Activated CD8-positive, alpha-beta memory T cell treated with anti-CD3 and anti-CD28 coated beads, Interleukin-2, amount 50 U/mL, for 4 hours (primary cell): Measurements from ENCODE around the gene RHOBTB3.
"Not testable (repeated sequence)": the region's sequence is repeated elsewhere in the genome, so short reads cannot be mapped to it uniquely, and the experiment has no call there.

Experiments
- DNase-seq: peaks from one replicate; pipeline ENCODE4 v3.0.0-alpha.2; 2020

The RHOBTB3 gene, protein sequence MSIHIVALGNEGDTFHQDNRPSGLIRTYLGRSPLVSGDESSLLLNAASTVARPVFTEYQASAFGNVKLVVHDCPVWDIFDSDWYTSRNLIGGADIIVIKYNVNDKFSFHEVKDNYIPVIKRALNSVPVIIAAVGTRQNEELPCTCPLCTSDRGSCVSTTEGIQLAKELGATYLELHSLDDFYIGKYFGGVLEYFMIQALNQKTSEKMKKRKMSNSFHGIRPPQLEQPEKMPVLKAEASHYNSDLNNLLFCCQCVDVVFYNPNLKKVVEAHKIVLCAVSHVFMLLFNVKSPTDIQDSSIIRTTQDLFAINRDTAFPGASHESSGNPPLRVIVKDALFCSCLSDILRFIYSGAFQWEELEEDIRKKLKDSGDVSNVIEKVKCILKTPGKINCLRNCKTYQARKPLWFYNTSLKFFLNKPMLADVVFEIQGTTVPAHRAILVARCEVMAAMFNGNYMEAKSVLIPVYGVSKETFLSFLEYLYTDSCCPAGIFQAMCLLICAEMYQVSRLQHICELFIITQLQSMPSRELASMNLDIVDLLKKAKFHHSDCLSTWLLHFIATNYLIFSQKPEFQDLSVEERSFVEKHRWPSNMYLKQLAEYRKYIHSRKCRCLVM

DNA sequence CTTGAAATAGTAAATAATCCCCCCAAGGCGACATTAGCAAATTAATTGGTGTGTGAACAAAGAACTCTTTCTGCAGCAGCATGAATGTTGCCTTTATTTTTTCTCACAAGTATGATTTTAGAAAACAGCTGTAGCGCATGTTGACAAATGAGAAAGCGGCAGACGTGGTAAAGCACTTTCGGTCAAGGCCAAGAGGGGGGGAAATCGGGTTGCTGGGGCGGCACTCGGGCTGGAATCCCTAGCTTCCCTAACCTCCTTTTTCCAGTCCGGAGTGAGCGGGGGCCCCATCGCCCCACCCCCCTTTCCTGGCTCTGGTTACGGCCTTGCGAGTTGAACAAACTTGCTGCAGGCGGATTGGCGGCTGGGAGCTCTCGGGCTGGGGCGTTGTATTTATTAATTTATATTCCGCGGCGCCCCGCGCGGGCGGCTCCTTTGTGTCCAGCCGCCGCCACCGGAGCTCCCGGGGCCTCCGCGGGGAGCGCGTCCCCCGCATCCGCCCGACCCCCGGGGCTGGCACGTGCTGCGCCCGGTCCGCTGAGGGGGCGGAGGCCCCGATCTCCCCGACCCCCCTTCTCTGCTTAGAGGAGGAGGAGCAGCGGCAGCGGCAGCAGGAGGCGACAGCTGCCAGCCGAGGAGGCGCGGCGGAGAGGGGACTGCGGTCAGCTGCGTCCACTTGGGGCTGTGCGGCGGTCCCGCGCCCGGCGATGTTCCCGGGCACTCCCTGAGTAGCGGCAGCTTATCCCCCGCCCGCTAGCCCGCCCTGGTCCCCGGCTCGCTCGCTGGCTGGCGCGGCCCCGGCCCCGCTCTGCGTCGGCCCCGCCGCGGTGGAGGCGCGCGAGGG, at the start of gene RHOBTB3:
RHOBTB3 (plus strand) TSS at position 607 of the 841 bp plus-strand sequence. CDS start 347 bp downstream, outside the sequence.
- peak; percentile 46 for DNase-seq

DNA sequence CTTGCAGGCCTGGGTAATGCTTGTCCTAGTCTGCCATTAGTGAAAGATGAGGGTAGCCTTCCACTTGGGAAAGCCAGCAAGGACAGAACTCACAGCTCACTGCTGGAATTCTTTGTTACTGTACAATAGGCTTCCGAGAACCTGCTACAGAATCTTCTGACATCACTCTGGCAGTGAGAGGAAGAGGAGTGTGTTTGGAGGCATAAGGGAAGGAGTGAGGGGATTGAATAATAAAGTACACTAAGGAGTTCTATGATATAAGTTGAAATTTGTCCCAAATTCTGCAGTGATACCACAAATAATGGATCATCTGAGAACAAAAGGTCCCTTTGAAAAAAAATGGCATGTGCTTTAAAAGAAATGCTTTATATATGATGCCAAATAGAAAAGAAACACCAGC, 48.2 kb upstream of the RHOBTB3 start, which contains the start of gene SPATA9:
SPATA9 (minus strand) TSS at position 101 of the 400 bp plus-strand sequence. CDS start 137 bp downstream, outside the sequence.
- DNase-seq: no peak

DNA sequence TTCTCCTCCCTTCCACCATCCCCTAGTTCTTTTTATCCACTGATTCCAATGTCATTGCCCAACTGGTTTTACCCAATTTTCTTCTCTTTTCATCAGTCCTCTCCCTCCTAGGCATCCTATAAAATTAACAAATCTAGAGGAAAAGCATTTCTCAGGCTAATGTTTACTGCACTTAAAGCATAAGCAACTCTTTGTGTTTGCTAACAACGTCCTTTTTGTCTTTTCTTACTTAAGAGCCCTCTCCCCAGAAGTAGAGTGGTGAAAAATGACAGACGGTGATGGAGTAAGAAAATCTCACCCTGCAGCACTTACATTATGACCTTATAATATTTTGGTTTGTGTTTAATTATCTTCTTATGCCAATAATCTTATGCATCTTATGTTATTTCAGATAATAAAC, 46.8 kb upstream of the RHOBTB3 start:
- DNase-seq: no peak

DNA sequence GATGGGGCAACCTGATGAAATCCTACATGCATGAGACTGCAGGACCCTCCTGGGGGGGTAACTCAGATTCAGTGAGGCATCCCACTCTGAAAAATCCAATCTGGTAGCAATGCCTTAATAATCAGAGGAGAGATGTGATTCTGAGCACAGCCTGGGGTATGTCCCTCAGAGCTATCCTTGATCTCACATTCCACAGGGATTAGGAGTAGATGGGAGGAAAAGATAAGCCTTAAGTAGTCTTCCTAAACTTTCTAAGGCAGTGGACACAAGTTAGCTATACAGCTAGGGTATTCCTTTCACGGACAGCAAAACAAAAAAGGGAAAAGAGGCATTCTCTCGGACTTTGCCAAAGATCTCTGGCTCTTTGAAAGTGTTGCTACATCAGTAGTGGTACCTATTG, 44.5 kb upstream of the RHOBTB3 start:
- no peak for DNase-seq

DNA sequence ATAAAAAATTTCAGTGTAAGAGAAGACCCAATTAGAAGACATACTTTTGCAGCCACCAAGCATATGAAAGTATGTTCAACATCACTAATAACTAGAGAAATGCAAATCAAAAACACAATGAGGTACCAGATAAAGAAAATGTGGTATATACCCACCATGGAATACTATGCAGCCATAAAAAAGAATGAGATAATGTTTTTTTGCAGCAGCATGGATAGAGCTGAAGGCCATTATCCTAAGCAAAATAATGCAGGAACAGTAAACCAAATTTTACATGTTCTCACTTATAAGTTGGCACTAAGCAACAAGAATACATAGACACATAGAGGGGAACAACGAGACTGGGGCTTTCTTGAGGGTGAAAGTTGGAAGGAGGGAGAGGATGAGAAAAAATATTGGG, 41.5 kb upstream of the RHOBTB3 start:
- DNase-seq: no peak

DNA sequence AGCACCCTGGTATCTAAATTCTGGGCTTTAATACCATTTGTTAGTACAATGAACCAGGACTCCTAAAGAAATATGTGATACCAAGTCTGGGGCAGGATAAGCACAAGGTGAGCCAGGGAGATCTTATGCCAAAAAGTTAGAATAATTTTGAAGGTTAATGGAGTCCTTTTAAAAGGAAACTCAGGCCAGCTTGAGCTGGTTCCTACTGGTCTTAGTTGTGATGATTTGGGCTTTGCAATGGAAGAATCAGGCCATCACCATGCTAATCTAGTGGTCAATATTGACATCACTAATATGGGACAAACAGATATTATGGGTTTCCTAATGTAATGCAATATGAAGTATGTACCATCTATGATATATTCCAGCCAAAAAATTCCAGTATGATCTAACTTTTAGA, 40.8 kb upstream of the RHOBTB3 start:
- no peak for DNase-seq

DNA sequence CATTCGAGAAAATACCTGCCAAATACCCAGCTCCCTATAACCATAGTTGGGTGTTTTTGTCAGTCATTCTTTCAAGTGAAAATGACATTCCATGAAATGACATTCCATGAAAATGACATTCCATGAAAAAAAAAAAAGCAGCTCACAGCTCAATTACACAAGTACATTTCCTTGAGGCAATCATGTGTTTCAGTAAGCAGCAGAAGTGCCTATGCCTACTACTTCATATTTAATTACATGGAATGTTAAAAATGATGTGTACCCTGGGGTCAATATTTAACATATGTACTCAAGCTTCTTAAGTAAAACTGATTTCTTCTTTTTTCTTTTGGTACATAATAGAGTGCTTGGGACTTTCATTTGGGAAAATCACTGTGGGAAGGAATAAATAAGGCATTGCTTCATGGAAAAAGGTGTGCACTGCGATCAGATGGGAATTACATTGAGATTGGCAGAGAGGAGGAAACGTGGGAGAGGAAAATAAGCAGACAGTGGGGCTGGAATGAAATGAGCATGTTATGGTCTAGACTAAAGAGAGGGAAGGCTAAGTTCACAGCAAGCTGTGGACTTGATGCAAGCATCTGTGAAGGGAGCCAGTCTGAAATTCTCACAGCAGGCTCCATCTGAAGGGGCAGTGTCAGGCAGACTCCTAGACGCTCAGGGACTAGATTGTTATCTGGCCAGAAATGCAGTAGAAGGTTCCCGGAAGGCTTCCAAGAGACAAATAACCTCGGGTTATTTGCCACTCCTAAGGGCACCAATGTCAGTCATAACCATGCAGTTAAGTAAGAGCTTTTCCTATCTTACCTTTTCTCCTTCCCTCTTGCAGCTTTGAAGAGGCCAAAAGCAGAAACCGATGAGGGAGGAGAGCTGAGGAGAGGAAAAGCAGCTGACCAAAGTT, 33.1 kb upstream of the RHOBTB3 start:
- DNase-seq: no peak

DNA sequence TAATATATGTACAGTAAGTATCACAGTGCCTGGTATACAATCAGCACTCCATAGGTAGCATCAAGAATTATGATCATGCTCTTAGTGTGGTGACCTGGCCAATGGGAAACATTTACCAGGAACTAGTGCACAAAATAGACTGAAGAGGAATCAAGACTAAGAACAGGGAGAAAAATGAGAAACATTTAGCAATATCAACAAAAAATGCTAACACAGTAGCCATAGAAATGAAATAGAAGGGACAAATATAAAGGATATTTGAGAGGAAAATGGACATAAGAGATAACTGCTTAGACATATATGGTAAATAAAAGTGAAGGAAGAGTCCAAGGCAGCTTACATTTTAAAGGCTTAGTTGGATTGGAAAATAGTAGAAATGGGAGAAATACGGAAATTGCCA, 31.8 kb upstream of the RHOBTB3 start:
- no peak for DNase-seq

DNA sequence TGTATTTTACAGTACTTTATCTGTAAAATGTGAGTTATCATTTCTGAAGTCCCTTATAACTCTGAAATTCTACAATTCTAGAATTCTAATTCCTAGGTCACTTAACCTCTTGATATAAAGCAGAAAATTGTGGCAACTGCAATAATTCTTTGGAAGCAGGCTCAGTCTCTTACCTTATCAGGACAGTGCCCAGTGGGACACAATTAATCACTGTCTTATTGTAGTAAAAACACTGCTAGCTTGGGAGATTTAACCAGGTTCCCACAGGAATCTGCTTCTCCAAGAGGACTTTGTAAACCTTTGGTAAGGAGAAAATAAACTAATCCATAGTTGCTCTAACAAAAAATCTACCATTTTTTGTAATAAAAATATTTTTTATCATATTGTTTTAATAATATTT, 30.1 kb upstream of the RHOBTB3 start:
- no peak for DNase-seq

DNA sequence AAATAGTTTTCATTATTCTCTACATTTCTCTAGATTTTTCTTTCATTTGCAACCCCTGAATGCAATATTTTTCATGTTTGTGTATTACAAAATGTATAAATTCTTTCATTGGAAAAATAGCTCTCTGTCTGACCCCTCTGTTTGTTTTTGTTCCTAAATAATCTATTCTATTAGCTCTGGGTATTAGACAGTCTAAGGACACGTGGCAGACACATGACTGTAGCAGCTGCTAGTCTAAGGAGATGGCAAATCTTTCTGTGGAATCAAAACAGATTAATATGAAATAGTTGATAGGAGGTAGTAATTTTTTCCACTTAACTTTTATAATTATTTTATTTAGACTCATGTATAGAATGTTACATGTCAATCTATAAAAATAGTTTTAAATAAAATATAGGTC, 27.0 kb upstream of the RHOBTB3 start:
- no peak for DNase-seq

DNA sequence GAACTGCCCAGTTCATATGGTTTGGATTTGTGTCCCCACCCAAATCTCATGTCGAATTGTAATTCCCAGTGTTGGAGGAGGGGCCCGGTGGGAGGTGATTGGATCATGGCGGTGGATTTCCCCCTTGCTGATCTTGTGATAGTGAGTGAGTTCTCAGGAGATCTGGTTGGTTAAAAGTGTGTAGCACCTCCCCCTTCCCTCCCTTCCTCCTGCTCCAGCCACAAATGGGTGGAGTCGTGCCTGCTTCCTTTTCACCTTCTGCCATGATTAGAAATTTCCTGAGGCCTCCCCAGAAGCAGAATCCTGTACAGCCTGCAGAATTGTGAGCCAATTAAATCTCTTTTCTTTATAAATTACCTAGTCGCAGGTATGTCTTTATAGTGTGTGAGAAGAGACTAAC, 24.9 kb upstream of the RHOBTB3 start:
- not testable (repeated sequence) for DNase-seq

DNA sequence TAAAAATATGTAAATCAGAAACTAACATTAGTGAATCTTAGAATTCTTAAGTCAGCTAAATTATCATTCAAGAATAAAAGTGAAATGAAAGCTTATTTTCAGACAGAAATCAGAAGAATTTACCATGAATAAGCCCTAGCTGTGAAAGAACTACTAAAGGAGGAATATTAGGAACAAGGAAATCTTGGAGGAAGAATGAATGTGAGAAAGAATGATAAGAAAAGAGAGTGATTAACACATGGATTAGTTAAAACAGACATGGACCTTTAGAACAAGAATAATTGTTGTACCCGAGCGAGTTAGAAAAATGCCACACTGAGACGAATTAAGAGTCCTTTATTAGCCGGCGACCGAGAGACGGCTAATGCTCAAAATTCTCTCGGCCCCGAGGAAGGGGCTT, 24.1 kb upstream of the RHOBTB3 start:
- no peak for DNase-seq

DNA sequence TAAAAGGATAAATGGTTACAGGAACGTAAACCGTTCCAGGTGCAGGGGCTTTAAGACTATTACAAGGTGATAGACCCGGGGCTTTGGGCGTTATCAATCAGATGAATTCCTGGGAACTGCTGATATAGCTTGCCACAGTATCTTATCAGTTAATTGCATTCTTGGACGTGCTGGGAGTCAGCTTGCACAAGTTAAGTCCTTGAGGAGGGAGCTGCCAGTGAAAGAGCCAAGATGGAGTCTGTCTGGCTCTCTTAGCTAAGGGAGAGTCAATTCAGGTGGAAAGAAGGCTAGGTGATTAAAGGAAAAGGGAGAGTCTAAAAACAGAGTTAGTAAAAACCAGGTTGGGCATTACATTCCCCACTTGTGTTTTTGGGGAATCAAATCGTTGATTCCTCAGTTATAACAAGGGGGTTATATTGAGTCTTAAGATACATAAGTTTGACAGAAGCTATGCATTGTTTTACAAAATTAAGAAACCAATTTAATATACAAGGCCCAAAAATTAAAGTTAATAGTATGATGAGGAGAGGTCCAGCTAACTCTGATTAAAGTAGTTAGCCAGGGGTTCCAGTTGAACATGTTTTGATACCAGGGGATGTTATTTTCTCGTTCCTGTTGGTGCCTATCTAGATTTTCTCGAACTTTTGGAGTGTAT, 23.5 kb upstream of the RHOBTB3 start:
- DNase-seq: not testable (repeated sequence)

DNA sequence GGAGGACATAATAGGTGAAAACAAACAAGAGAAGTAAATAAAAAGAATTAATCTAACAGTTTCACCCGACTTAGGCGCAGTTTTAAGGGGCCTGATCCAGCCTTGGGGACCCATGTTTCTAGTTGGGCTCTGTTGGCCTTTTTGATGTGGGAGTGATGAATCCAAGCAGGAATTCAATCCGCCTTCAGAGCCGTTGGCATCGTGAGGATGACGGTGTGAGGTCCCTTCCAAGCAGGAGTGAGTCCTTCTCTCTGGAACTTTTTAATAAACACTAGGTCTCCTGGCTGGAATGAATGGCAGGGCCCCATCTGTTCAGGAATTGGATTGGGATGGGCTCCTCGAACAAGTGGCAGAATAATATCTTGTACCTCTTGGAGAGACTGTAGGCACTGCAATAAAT, 22.3 kb upstream of the RHOBTB3 start:
- DNase-seq: no peak

DNA sequence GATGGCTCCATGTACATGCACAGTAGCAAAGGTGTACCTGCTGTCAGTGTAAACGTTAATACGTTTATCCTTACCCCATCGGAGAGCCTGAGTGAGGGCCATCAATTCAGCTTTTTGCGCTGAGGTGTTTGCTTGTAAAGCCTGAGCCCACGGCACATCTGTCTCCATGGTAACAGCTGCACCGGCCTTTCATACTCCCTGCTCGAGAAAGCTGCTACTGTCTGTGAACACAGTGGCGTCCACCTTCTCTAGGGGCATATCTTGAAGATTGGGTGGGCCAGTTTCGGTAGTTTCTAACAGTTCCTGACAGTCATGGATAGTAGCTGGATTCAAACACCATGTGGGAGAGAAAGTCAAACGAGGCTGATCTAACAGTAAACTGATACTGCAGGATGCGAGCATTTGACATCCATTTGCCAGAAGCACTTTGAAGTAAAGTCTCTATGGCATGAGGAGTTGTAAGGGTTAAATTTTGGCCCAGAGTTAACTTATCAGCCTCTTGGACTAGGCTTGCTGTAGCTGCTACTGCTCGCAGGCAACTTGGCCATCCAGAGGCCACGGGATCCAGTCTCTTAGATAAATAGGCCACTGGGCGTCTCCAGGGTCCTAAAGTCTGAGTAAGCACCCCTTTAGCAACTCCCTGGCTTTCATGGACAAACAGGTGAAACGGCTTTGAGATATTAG, 21.0 kb upstream of the RHOBTB3 start:
- no peak for DNase-seq

DNA sequence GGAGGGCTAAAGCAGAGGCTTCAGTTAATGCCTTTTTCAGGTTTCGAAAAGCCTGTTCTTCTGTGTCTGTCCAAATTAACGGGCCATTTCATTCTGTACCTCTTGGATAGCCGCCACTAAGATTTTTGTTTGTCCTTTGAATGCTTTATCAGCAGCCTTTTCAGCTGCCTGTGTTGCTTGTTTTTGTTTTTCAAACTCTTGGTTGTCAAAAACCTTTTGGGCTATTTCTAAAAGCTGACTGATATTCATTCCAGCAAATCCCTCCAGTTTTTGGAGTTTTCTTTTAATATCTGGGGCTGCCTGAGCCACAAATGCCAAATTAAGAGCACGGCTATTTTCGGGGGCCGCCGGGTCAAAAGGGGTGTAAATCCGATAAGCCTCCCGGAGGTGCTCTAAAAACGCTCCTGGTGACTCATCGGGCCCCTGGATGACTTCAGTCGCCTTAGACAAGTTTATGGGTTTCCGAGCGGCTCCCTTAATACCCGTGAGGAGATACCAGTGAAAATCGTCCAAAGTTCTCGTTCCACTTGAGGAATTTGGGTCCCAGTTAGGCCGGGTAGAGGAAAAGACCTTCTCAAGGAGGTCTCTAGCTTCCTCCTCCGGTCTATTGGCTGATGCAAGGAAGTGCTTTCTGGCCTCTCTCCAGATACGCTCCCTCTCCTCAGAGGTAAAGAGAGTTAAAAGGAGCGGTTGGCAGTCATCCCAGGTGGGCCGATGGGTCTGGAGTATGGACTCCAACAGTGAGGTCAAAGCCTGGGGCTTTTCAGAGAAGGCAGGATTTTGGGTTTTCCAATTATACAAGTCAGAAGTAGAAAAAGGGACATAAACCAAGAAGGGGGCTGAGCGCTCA, 20.3 kb upstream of the RHOBTB3 start:
- not testable (repeated sequence) for DNase-seq

DNA sequence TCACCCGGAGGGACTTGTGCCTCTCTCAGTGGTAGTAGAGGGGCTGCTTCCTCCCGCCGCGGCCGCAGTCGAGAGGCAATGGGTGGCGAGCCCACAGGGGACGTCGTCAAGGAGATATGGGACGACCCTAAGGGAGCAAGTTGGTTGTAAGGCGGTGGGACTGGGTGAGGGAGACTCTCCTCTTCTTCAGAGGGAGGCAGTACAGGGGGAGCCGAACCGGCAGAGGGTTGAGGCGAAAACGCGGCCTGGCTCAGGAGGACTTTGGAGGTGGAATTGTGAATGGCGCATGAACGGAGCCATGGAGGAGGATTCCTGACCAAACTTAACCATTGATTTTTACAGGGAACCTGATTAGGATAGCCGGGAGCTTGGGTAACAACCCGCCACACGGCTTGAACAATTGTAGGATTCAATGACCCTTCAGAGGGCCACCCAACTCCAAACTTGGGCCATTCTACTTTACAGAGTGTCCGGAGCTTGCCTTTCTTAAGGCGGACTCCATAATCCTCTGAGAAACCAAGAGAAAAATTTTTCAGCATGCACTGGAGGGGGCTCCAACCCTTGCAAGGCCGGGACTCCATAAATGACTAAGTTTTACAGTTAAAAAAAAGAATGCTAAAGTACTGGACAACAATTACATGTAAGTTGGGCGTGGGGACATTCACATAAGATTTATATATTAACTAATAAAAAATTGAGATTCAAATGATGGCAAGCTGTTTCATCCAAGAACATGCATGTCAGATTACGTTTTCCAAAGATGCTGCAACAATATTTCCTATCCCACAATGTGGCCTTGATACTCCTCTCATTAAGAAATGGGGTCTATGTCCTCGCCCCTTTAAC, 19.4 kb upstream of the RHOBTB3 start:
- no peak for DNase-seq

DNA sequence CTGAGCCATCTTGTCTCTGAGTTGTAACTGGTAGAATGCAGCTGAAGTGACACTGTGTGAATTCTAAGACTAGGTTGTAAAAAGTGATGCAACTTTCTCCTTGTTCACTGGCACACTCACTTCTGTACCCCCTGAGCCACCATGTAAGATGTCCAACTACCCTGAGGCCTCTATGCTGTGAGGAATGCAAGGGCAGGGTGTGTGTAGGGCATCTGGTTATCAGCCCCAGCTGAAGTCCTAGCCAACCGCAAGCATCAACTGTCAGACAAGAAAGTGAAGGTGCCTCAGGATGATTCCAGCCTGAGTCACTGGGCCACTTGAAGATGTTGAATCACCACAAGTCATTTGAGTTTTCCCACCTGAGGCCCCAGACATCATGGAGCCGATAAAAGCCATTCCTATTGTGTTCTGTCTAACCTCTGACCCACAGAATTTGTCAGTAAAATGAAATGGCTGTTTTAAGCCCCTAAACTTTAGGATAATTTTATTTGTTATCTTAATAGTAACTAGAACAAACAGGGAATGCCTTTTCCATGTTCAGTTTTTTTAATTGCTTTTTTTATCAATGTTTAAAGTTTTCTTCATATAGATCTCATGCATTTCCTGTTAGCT, 18.7 kb upstream of the RHOBTB3 start:
- DNase-seq: no peak

DNA sequence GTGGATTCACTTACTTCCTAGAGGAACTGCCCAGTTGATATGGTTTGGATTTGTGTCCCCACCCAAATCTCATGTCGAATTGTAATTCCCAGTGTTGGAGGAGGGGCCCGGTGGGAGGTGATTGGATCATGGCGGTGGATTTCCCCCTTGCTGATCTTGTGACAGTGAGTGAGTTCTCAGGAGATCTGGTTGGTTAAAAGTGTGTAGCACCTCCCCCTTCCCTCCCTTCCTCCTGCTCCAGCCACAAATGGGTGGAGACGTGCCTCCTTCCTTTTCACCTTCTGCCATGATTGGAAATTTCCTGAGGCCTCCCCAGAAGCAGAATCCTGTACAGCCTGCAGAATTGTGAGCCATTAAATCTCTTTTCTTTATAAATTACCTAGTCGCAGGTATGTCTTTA, 17.9 kb upstream of the RHOBTB3 start:
- DNase-seq: not testable (repeated sequence)
